ENCODE results near the gene RSPO4.

The RSPO4 gene

DNA sequence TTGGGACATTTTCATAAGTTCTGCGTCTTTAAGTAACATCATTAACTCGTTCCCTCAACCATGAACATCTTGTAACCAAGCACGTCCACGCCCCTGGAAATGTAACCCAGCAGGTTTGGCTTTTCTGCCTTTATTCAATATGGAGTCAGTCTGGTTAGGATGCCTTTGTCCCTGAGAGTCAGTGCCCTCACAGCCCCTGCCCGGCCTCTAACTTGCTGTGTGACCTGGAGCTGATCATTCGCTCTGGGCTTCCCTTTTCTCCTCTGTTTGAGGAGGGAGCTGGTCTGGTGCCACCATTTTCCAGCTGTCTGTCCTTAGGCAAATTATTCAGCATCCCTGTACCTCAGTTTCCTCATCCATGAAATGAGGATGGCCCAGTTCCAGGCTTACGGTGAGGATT is 59.5 kb downstream of the RSPO4 start:
- H3K4me1 Mint-ChIP-seq, result peaks cover 16% of the 10 kb centered on the region
- no peak overlapping the region for H3K27ac Mint-ChIP-seq
- peaks cover 18% of the 10 kb centered on the region for H3K27me3 Mint-ChIP-seq (ENCODE audit: low read depth, poor library complexity)
- no peak for DNase-seq
- H3K9me3 Mint-ChIP-seq, result no peaks in the 10 kb centered on the region
- TF ChIP-seq, protein P1, sequence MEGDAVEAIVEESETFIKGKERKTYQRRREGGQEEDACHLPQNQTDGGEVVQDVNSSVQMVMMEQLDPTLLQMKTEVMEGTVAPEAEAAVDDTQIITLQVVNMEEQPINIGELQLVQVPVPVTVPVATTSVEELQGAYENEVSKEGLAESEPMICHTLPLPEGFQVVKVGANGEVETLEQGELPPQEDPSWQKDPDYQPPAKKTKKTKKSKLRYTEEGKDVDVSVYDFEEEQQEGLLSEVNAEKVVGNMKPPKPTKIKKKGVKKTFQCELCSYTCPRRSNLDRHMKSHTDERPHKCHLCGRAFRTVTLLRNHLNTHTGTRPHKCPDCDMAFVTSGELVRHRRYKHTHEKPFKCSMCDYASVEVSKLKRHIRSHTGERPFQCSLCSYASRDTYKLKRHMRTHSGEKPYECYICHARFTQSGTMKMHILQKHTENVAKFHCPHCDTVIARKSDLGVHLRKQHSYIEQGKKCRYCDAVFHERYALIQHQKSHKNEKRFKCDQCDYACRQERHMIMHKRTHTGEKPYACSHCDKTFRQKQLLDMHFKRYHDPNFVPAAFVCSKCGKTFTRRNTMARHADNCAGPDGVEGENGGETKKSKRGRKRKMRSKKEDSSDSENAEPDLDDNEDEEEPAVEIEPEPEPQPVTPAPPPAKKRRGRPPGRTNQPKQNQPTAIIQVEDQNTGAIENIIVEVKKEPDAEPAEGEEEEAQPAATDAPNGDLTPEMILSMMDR (IDR thresholded peaks at IDR 0.05), result no peak
- H3K36me3 Mint-ChIP-seq (ENCODE audit: low read depth), result no peaks in the 10 kb centered on the region
- H3K4me3 Mint-ChIP-seq, result no peak overlapping the region

DNA sequence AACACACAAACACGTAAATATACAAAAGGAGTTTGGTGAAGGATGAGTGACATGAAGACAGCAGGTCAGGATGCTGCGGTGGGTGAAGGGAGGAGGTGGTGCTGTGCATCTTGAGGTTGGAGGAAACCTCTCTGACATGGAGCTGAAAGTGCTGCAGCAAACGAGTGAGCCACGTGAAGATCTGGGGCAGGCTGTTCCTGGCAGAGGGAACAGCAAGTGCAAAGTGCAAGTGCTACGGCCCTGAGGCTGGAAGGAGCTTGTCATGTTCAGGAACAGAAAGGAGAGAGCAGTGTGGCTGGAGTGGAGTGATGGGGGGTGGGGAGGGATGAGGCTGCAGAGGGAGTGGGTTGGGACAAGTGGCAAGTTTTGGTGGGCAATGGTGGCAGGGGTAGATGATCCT is 61.2 kb downstream of the RSPO4 start:
- H3K4me3 Mint-ChIP-seq, result no peak overlapping the region
- DNase-seq, result no peak
- peaks cover 16% of the 10 kb centered on the region for H3K4me1 Mint-ChIP-seq
- no peak overlapping the region for H3K27ac Mint-ChIP-seq
- H3K9me3 Mint-ChIP-seq, result no peaks in the 10 kb centered on the region
- H3K36me3 Mint-ChIP-seq (ENCODE audit: low read depth), result no peaks in the 10 kb centered on the region
- TF ChIP-seq, protein P1 (IDR thresholded peaks at IDR 0.05), result no peak
- peaks cover 19% of the 10 kb centered on the region for H3K27me3 Mint-ChIP-seq (ENCODE audit: low read depth, poor library complexity)

DNA sequence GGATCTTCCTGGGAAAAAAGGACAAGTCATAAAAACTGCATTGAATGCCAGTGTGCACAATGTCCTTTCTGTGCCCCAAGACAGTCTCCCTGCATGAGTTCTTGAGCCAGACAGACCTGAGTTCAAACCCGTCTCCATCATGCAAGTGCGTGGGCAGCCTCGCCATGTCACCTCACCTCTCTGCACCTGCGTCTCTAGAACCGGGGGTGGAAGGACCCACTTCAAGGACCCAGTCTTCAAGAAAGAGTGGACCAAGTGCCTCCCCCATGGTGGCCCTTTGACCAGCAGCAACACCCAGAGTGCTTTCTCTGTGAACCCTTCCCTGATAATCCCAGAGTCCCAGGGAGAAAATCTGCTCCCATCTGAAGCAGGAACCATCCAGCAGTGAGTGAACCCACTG is 62.5 kb downstream of the RSPO4 start:
- Mint-ChIP-seq H3K9me3 (no peaks in the 10 kb centered on the region), H3K27ac (no peak overlapping the region), H3K4me3 (no peak overlapping the region), H3K4me1 (peaks cover 5% of the 10 kb centered on the region), H3K36me3 (ENCODE audit: low read depth) (no peaks in the 10 kb centered on the region), H3K27me3 (ENCODE audit: low read depth, poor library complexity) (peaks cover 17% of the 10 kb centered on the region)
- no peak for DNase-seq
- TF ChIP-seq, protein P1 (IDR thresholded peaks at IDR 0.05), result no peak

DNA sequence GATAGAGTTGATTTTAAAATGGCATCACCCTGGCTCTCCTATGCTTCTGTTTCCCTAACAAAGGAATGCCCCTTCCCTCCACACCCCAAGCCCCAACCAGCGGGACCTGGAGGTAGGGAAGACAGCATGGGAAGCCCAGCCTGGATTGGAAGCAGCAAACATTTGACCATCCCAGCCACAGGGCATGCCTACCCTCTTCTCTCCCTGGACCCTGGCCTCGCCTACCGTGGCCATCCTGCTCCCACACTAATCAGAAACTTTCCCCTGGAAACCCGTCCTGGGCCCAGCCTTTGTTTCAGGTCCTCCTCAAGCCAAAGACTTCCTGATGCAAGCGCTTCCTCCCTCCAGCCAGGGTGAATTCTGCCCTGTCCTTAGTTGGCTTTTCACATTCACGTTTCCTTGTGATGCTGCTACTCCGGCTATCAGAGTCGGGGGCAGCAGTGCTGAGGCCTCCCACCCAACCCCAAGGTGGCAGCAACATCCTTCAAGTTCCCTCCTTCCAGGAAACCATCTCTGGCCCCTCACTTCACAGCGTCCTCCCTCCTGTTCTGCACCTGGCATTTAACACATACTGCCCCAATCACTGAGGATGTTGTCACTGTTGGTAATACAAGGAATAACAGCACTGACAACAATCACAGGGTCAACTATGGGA is 67.8 kb downstream of the RSPO4 start:
- peaks cover 37% of the 10 kb centered on the region for H3K9me3 Mint-ChIP-seq
- H3K27me3 Mint-ChIP-seq (ENCODE audit: low read depth, poor library complexity), result peaks cover 21% of the 10 kb centered on the region
- no peaks in the 10 kb centered on the region for H3K4me1 Mint-ChIP-seq
- DNase-seq, result no peak
- H3K36me3 Mint-ChIP-seq (ENCODE audit: low read depth), result no peaks in the 10 kb centered on the region
- TF ChIP-seq, protein P1 (IDR thresholded peaks at IDR 0.05), result no peak
- peak overlapping the region; percentile 66 for H3K27ac Mint-ChIP-seq
- no peak overlapping the region for H3K4me3 Mint-ChIP-seq

DNA sequence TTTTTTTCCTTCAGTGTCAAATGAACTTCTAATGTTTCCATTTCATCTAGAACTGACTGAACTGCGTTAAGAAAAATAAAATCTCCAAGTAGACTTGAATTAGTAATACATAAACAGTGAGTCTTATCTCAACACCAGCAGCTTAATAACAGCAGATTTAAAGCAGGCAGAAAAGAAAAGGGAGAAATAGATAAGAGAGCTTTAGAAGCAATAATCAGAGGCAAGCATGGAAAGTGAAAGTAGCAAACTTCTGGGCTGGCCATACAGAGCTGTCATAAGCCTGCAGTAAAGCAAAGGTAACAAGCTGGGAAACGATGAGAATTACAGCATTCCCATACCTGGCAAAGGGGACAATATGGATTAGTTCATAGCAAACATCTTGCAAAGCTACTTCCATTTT is 69.1 kb downstream of the RSPO4 start:
- H3K27ac Mint-ChIP-seq, result no peak overlapping the region
- no peak overlapping the region for H3K4me3 Mint-ChIP-seq
- H3K27me3 Mint-ChIP-seq (ENCODE audit: low read depth, poor library complexity), result peaks cover 21% of the 10 kb centered on the region
- no peak for DNase-seq
- no peaks in the 10 kb centered on the region for H3K36me3 Mint-ChIP-seq (ENCODE audit: low read depth)
- peaks cover 48% of the 10 kb centered on the region for H3K9me3 Mint-ChIP-seq
- no peaks in the 10 kb centered on the region for H3K4me1 Mint-ChIP-seq
- TF ChIP-seq, protein P1 (IDR thresholded peaks at IDR 0.05), result no peak

DNA sequence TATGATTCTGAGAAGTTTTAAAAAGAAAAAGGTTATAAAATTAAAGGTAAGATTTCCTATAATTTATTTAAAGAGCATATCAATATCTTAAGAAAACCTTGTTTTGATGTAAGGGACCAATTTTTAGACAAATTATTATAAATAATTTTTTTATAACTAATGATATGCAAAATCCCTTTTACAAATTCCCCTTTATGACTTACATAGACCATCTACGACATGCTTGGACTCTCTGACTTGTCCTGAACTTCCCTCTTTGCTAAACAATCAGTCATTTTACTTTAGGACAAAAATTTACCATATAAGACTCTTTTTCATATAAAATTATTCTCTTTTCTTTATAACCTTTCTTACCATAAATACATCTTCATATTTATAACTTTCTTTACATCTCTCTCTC is 70.7 kb downstream of the RSPO4 start:
- Mint-ChIP-seq H3K9me3 (peaks cover 59% of the 10 kb centered on the region), H3K36me3 (ENCODE audit: low read depth) (no peaks in the 10 kb centered on the region), H3K27ac (no peak overlapping the region), H3K4me1 (no peaks in the 10 kb centered on the region), H3K27me3 (ENCODE audit: low read depth, poor library complexity) (peaks cover 15% of the 10 kb centered on the region), H3K4me3 (no peak overlapping the region)
- no peak for DNase-seq
- TF ChIP-seq, protein P1 (IDR thresholded peaks at IDR 0.05), result no peak

All from nephron progenitor cell (in vitro differentiated cells).